ENCODE results near the gene PKD1L1. TPM values are rescaled to one million over a fixed set of nuclear protein-coding genes. Genes with fewer than 3 reads are reported as not detected.

Gene PKD1L1
- total RNA-seq, 1 experiment from 2014 or later = 0.07 TPM

DNA sequence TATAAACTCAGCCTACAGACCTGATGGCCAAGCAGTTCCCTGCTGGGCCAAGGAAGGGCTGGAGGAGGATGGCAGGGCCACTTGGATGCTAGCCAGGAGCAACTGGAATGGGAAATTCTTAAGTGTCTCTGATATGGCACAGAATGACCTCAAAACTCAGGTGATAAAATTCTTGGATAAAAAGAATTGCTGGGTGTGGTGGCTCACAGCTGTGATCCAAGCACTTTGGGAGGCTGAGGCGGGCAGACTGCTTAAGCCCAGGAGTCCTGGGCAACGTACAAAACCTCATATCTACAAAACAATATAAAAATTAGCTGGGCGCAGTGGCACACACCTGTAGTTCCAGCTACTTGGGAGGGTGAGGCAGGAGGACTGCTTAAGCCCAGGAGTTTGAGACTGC is 14.0 kb upstream of the PKD1L1 start (continued):
- TF ChIP-seq, protein P1, sequence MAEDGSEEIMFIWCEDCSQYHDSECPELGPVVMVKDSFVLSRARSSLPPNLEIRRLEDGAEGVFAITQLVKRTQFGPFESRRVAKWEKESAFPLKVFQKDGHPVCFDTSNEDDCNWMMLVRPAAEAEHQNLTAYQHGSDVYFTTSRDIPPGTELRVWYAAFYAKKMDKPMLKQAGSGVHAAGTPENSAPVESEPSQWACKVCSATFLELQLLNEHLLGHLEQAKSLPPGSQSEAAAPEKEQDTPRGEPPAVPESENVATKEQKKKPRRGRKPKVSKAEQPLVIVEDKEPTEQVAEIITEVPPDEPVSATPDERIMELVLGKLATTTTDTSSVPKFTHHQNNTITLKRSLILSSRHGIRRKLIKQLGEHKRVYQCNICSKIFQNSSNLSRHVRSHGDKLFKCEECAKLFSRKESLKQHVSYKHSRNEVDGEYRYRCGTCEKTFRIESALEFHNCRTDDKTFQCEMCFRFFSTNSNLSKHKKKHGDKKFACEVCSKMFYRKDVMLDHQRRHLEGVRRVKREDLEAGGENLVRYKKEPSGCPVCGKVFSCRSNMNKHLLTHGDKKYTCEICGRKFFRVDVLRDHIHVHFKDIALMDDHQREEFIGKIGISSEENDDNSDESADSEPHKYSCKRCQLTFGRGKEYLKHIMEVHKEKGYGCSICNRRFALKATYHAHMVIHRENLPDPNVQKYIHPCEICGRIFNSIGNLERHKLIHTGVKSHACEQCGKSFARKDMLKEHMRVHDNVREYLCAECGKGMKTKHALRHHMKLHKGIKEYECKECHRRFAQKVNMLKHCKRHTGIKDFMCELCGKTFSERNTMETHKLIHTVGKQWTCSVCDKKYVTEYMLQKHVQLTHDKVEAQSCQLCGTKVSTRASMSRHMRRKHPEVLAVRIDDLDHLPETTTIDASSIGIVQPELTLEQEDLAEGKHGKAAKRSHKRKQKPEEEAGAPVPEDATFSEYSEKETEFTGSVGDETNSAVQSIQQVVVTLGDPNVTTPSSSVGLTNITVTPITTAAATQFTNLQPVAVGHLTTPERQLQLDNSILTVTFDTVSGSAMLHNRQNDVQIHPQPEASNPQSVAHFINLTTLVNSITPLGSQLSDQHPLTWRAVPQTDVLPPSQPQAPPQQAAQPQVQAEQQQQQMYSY (CRISPR knock-in tag; IDR thresholded peaks at IDR 0.05) = no peak
- TF ChIP-seq, protein P2, sequence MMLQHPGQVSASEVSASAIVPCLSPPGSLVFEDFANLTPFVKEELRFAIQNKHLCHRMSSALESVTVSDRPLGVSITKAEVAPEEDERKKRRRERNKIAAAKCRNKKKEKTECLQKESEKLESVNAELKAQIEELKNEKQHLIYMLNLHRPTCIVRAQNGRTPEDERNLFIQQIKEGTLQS (CRISPR knock-in tag; conservative IDR thresholded peaks at IDR 0.05) = no peak

DNA sequence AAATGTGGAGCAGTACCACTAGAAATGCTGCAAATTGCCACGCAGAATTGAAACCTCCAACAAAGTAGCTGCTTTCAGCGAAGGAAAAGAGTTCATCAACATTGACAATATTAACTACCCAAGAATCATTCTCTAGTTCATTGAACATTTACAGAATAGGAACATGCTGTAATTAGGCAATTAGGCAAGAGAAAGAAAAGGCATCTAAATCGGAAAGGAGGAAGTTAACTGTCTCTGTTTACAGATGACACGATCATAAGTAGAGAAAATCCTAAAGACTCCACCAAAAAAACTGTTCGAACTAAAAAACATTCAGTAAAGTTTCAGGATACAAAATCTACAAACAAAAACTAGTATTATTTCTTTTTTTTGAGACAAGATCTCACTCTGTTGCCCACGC is 8.9 kb upstream of the PKD1L1 start:
- ATAC-seq = no peak
- ChIA-PET POLR2A (no interaction called here), CTCF (no interaction called here)
- Mint-ChIP-seq H3K36me3 (peaks cover 54% of the 10 kb centered on the region), H3K9me3 (peaks cover 21% of the 10 kb centered on the region), H3K27me3 (ENCODE audit: low read depth) (no peaks in the 10 kb centered on the region; the same call in 1 of the 2 replicates), H3K4me3 (no peak overlapping the region), H3K4me1 (peaks cover 14% of the 10 kb centered on the region), H3K27ac (no peak overlapping the region)
- TF ChIP-seq PRRX2 (CRISPR knock-in tag; IDR thresholded peaks at IDR 0.05) (no peak), FOXP1 (CRISPR knock-in tag; IDR thresholded peaks at IDR 0.05; ENCODE audit: borderline replicate concordance) (no peak), NR1H2 (CRISPR knock-in tag; IDR thresholded peaks at IDR 0.05) (no peak), STAT6 (CRISPR knock-in tag; conservative IDR thresholded peaks at IDR 0.05; ENCODE audit: low read depth) (no peak), ARID4B (CRISPR knock-in tag; IDR thresholded peaks at IDR 0.05; ENCODE audit: borderline replicate concordance) (no peak), ZNF121 (CRISPR knock-in tag; IDR thresholded peaks at IDR 0.05) (no peak), ESRRA (CRISPR knock-in tag; IDR thresholded peaks at IDR 0.05; ENCODE audit: borderline replicate concordance) (no peak), JAZF1 (CRISPR knock-in tag; IDR thresholded peaks at IDR 0.05) (no peak), NR3C1 (CRISPR knock-in tag; conservative IDR thresholded peaks at IDR 0.05; ENCODE audit: low read depth) (no peak), ERG (CRISPR knock-in tag; IDR thresholded peaks at IDR 0.05) (no peak), ZNF423 (CRISPR knock-in tag; IDR thresholded peaks at IDR 0.05) (no peak), EMX1 (CRISPR knock-in tag; IDR thresholded peaks at IDR 0.05) (no peak)
- TF ChIP-seq, protein P3, sequence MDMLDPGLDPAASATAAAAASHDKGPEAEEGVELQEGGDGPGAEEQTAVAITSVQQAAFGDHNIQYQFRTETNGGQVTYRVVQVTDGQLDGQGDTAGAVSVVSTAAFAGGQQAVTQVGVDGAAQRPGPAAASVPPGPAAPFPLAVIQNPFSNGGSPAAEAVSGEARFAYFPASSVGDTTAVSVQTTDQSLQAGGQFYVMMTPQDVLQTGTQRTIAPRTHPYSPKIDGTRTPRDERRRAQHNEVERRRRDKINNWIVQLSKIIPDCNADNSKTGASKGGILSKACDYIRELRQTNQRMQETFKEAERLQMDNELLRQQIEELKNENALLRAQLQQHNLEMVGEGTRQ (CRISPR knock-in tag; IDR thresholded peaks at IDR 0.05) = no peak
- DNase-seq (ENCODE audit: low spot score) = no peak
